ENCODE data around the gene ZNF43. TPM values are rescaled to one million over a fixed set of nuclear protein-coding genes. Genes with fewer than 3 reads are reported as not detected.
A peak's percentile ranks its signal among the peaks of the same experiment; 100 is the strongest.
"Not testable (repeated sequence)": the region's sequence is repeated elsewhere in the genome, so short reads cannot be mapped to it uniquely, and the experiment has no call there.

The ZNF43 gene
- polyA plus RNA-seq, 3 donors = 1.1 to 3.0 (median 3.0) TPM

- Histone ChIP-seq H3K36me3 (replicated peaks in 1 of 2; ENCODE audit: control insufficient read depth in 1 of 2, insufficient read depth in 2 of 2, low read length in 2 of 2) (peaks cover 46 to 57% of the 10 kb centered on the region in 2 donors), H3K79me2 (ENCODE audit: insufficient read depth, low read length) (peaks cover 42% of the 10 kb centered on the region), H4K20me1 (ENCODE audit: insufficient read depth, low read length) (no peaks in the 10 kb centered on the region), H3K27me3 (ENCODE audit: control insufficient read depth in 2 of 2, insufficient read depth in 2 of 2, low read length in 2 of 2) (no peaks in the 10 kb centered on the region), H3K27ac (ENCODE audit: low read depth in 1 of 2, low read length in 2 of 2) (no peak overlapping the region), H3K4me1 (ENCODE audit: control insufficient read depth in 1 of 2, insufficient read depth in 2 of 2, low read length in 2 of 2) (peaks cover 12 to 14% of the 10 kb centered on the region in 2 donors), H2AFZ (ENCODE audit: insufficient read depth, low read depth, low read length, poor library complexity, severe bottlenecking) (no peak overlapping the region), H3K4me2 (replicated peaks; ENCODE audit: extremely low read depth, low read length, poor library complexity, severe bottlenecking) (no peak overlapping the region), H3K9me3 (replicated peaks in 1 of 2; ENCODE audit: control insufficient read depth in 1 of 2, insufficient read depth in 1 of 2, low read length in 2 of 2) (peaks cover 27 to 64% of the 10 kb centered on the region in 2 donors), H3K9ac (ENCODE audit: insufficient read depth, low read length, poor library complexity, severe bottlenecking) (no peak overlapping the region), H3K4me3 (replicated peaks in 1 of 3; ENCODE audit: low read depth in 2 of 3, low read length in 3 of 3) (no peak overlapping the region)
- Mint-ChIP-seq H3K9me3 (peaks cover 28 to 67% (median 54%) of the 10 kb centered on the region in 7 donors), H3K27me3 (ENCODE audit: low read depth in 3 of 3) (peaks cover 0 to 1% (median 0%) of the 10 kb centered on the region in 3 donors), H3K4me1 (peaks cover 12% of the 10 kb centered on the region), H3K4me3 (no peak overlapping the region), H3K36me3 (peaks cover 50 to 56% of the 10 kb centered on the region in 2 donors), H3K27ac (no peak overlapping the region)
- no peak for TF ChIP-seq CTCF (IDR thresholded peaks at IDR 0.05)
- DNase-seq = no peak
- intact Hi-C loops (cut with micrococcal nuclease) = loop anchor here (5.0 to 10.0 kb wide), 4 partner anchors 70 to 260 kb away; partner anchors contain the start of genes ZNF43 (in 2 of the 2) and ZNF429 (in 1 of the 2)
Measured at GRCh38 chr19:21765151-21765550, 70.8 kb downstream of the ZNF43 start.

- not testable (repeated sequence) for H3K4me2 ChIP-seq (replicated peaks; ENCODE audit: extremely low read depth, low read length, poor library complexity, severe bottlenecking); H3K27me3 ChIP-seq (ENCODE audit: control insufficient read depth in 2 of 2, insufficient read depth in 2 of 2, low read length in 2 of 2); H3K4me3 Mint-ChIP-seq; H3K4me3 ChIP-seq (replicated peaks in 1 of 3; ENCODE audit: low read depth in 2 of 3, low read length in 3 of 3); H3K27ac ChIP-seq (ENCODE audit: low read depth in 1 of 2, low read length in 2 of 2); H3K4me1 ChIP-seq (ENCODE audit: control insufficient read depth in 1 of 2, insufficient read depth in 2 of 2, low read length in 2 of 2); H3K27me3 Mint-ChIP-seq (ENCODE audit: low read depth in 3 of 3); H3K9ac ChIP-seq (ENCODE audit: insufficient read depth, low read length, poor library complexity, severe bottlenecking); H4K20me1 ChIP-seq (ENCODE audit: insufficient read depth, low read length); H2AFZ ChIP-seq (ENCODE audit: insufficient read depth, low read depth, low read length, poor library complexity, severe bottlenecking); H3K4me1 Mint-ChIP-seq; DNase-seq
- peaks cover 38 to 90% of the 10 kb centered on the region in 2 donors for H3K9me3 ChIP-seq (replicated peaks in 1 of 2; ENCODE audit: control insufficient read depth in 1 of 2, insufficient read depth in 1 of 2, low read length in 2 of 2)
- peaks cover 48 to 82% (median 66%) of the 10 kb centered on the region in 7 donors for H3K9me3 Mint-ChIP-seq
- H3K36me3 ChIP-seq (replicated peaks in 1 of 2; ENCODE audit: control insufficient read depth in 1 of 2, insufficient read depth in 2 of 2, low read length in 2 of 2) = peaks cover 64 to 92% of the 10 kb centered on the region in 2 donors
- H3K27ac Mint-ChIP-seq = peak overlapping the region in 1 of 7 donors; percentile 59
- intact Hi-C loops (cut with micrococcal nuclease) = loop anchor here (10.0 kb wide), 2 partner anchors 73 to 257 kb away; partner anchors contain the start of genes ZNF429 (in 1 of the 2) and ZNF43 (in 1 of the 2)
- peaks cover 80 to 91% of the 10 kb centered on the region in 2 donors for H3K36me3 Mint-ChIP-seq
- 100% methylated on average over 1 of the region's 2 CpGs for WGBS (ENCODE audit: insufficient coverage)
- peaks cover 65% of the 10 kb centered on the region for H3K79me2 ChIP-seq (ENCODE audit: insufficient read depth, low read length)
Measured at GRCh38 chr19:21761547-21761946, 74.4 kb downstream of the ZNF43 start.

All from CD14-positive monocyte (primary cell).